ENCODE measurements around the gene GABARAPL1. TPM values are rescaled to one million over a fixed set of nuclear protein-coding genes. Genes with fewer than 3 reads are reported as not detected.
"Not testable (repeated sequence)": the region's sequence is repeated elsewhere in the genome, so short reads cannot be mapped to it uniquely, and the experiment has no call there.

Gene GABARAPL1
- total RNA-seq, 1 donor from 2014 or later: 44.2 TPM

GRCh38 chr12:10182354-10183049, 30.2 kb upstream of the GABARAPL1 start:
- no peak for DNase-seq (ENCODE audit: low read depth)
- H3K27me3 ChIP-seq (ENCODE audit: control insufficient read depth, insufficient read depth, low read length): no peaks in the 10 kb centered on the region
- H3K36me3 ChIP-seq (ENCODE audit: control insufficient read depth, insufficient read depth, low read length): no peaks in the 10 kb centered on the region
- no peak overlapping the region for H3K4me3 ChIP-seq (ENCODE audit: low read depth, low read length)
- no peak for TF ChIP-seq CTCF (IDR thresholded peaks at IDR 0.05; ENCODE audit: insufficient read depth, low read length, poor library complexity, severe bottlenecking)

DNA sequence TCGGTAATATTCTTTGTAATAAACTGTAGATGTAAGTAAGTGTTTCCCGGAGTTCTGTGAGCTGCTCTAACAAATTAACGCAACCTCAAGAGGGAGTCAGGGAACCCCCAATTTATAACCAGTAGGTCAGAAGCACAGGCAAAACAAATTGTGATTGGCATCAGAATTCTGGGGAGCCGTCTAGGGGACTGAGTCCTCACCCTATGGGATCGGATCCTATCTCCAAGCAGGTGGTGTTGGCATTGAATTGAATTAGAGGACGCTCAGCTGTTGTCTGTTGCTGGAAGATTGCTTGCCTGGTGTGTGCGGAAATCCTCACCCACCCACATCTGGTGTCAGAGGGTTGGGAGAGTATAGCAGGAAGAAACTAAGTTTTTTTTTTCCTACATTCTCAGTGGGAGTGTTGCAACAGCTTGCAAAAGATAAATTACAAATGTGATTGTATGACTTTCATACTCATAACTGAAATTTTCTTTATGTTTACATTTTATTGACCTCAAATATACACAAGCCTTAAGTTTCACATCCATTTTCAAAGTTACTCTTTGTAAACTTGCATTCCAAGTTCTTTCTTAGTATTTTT, 28.3 kb upstream of the GABARAPL1 start:
- Histone ChIP-seq H3K27me3 (ENCODE audit: control insufficient read depth, insufficient read depth, low read length) (no peaks in the 10 kb centered on the region), H3K36me3 (ENCODE audit: control insufficient read depth, insufficient read depth, low read length) (no peaks in the 10 kb centered on the region), H3K4me3 (ENCODE audit: low read depth, low read length) (no peak overlapping the region)
- TF ChIP-seq CTCF (IDR thresholded peaks at IDR 0.05; ENCODE audit: insufficient read depth, low read length, poor library complexity, severe bottlenecking): no peak
- DNase-seq (ENCODE audit: low read depth): no peak

GRCh38 chr12:10186299-10186698, 26.4 kb upstream of the GABARAPL1 start:
- no peak for DNase-seq (ENCODE audit: low read depth)
- TF ChIP-seq CTCF (IDR thresholded peaks at IDR 0.05; ENCODE audit: insufficient read depth, low read length, poor library complexity, severe bottlenecking): no peak
- no peaks in the 10 kb centered on the region for H3K27me3 ChIP-seq (ENCODE audit: control insufficient read depth, insufficient read depth, low read length)
- H3K4me3 ChIP-seq (ENCODE audit: low read depth, low read length): no peak overlapping the region
- no peaks in the 10 kb centered on the region for H3K36me3 ChIP-seq (ENCODE audit: control insufficient read depth, insufficient read depth, low read length)

- H3K4me3 ChIP-seq (ENCODE audit: low read depth, low read length); H3K27me3 ChIP-seq (ENCODE audit: control insufficient read depth, insufficient read depth, low read length); DNase-seq (ENCODE audit: low read depth); H3K36me3 ChIP-seq (ENCODE audit: control insufficient read depth, insufficient read depth, low read length): not testable (repeated sequence)
Observed at GRCh38 chr12:10186958-10187357, 25.7 kb upstream of the GABARAPL1 start.

GRCh38 chr12:10189653-10190052, 23.0 kb upstream of the GABARAPL1 start:
- H3K36me3 ChIP-seq (ENCODE audit: control insufficient read depth, insufficient read depth, low read length): no peaks in the 10 kb centered on the region
- H3K4me3 ChIP-seq (ENCODE audit: low read depth, low read length): no peak overlapping the region
- no peaks in the 10 kb centered on the region for H3K27me3 ChIP-seq (ENCODE audit: control insufficient read depth, insufficient read depth, low read length)
- no peak for DNase-seq (ENCODE audit: low read depth)
- TF ChIP-seq CTCF (IDR thresholded peaks at IDR 0.05; ENCODE audit: insufficient read depth, low read length, poor library complexity, severe bottlenecking): no peak

DNA sequence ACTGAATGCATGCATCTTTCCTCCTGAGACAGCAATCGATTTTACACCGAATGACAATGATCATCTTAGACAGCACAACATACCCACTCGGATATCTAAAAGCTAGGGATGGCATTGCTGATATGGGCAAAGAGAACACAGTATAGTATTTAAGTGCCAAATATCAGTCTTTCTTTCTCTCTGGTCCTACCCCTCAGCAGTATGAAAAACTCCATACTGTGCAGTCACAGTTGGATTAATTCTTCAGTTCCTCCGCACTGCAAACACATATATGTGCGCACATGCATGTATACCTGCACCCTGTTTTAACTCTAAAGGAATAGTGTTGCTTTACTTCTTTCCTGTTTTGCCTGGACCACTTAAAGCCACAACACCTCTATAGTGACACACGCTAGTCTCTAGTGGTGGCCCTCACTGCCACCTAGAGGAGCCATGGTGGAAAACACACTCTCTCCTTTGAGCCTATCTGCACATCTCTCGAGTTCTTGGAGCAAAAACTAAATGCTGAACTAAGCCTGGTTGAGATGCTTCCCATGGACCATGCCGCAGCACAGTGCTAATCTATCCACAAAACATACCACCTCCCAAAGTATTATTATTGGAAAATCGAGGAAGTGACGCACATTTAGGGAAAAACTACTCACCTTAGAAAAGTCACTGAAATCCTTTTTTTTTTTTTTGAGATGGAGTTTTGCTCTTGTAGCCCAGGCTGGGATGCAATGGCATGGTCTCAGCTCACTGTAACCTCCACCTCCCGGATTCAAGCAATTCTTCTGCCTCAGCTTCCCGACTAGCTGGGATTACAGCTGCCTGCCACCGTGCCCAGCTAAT, 21.9 kb upstream of the GABARAPL1 start:
- no peaks in the 10 kb centered on the region for H3K27me3 ChIP-seq (ENCODE audit: control insufficient read depth, insufficient read depth, low read length)
- peak; percentile 85 for TF ChIP-seq CTCF (IDR thresholded peaks at IDR 0.05; ENCODE audit: insufficient read depth, low read length, poor library complexity, severe bottlenecking)
- no peak for DNase-seq (ENCODE audit: low read depth)
- no peaks in the 10 kb centered on the region for H3K36me3 ChIP-seq (ENCODE audit: control insufficient read depth, insufficient read depth, low read length)
- no peak overlapping the region for H3K4me3 ChIP-seq (ENCODE audit: low read depth, low read length)
